ENCODE measurements around the gene CD59.

- no peak for TF ChIP-seq CTCF (IDR thresholded peaks at IDR 0.05; ENCODE audit: borderline replicate concordance, extremely low read depth, low read length, poor library complexity, severe bottlenecking)
- TF ChIP-seq EZH2 (IDR thresholded peaks at IDR 0.05; ENCODE audit: borderline replicate concordance, low read depth, low read length, severe bottlenecking) = no peak
Observed at GRCh38 chr11:33785609-33786008, 49.4 kb upstream of the CD59 start.

Measured in DND-41 (cell line).